Calu3 (cell line): ENCODE data around the gene TENM4. TPM values are rescaled to one million over a fixed set of nuclear protein-coding genes. Genes with fewer than 3 reads are reported as not detected.

ENCODE experiments used
- BruUV-seq: library from RNA; stranded (reverse); fragments of 400-500 nt; replicated peaks from 2 replicates; lab custom pipeline; 2021; lab: Mats Ljungman, UMichigan
- CTCF ChIA-PET: fragments of 300-600 bp; sonication (Branson Sonifier 250); formaldehyde crosslinking; loops from one replicate; lab custom pipeline; 2022; ENCODE audit warnings: antibody characterized with exemption; lab: Charles Lee
- DNase-seq: peaks from one replicate; pipeline ENCODE4 v3.0.0; 2022
- H3K27ac Mint-ChIP-seq: one replicate; pipeline ENCODE4 v1.8.0; 2022; ENCODE audit warnings: mixed read lengths; ENCODE audit not compliant: unreplicated experiment
- H3K27me3 Mint-ChIP-seq: one replicate; pipeline ENCODE4 v1.8.0; 2022; ENCODE audit warnings: mixed read lengths; ENCODE audit not compliant: unreplicated experiment
- H3K36me3 Mint-ChIP-seq: one replicate; pipeline ENCODE4 v1.8.0; 2022; ENCODE audit warnings: mild to moderate bottlenecking, moderate library complexity, mixed read lengths; ENCODE audit not compliant: insufficient read depth, unreplicated experiment
- H3K4me1 Mint-ChIP-seq: one replicate; pipeline ENCODE4 v1.8.0; 2022; ENCODE audit warnings: mild to moderate bottlenecking, low read depth, mixed read lengths; ENCODE audit not compliant: unreplicated experiment
- H3K4me3 Mint-ChIP-seq: one replicate; pipeline ENCODE4 v1.8.0; 2022; ENCODE audit warnings: mild to moderate bottlenecking, low read depth, moderate library complexity, mixed read lengths; ENCODE audit not compliant: unreplicated experiment
- H3K9me3 Mint-ChIP-seq: one replicate; pipeline ENCODE4 v1.8.0; 2022; ENCODE audit warnings: low read depth, mixed read lengths; ENCODE audit not compliant: unreplicated experiment
- intact Hi-C: fragments of 100-400 bp; cut with micrococcal nuclease; formaldehyde crosslinking; loops from one replicate; pipeline ENCODE4 v1.10.0; 2022; ENCODE audit not compliant: unreplicated experiment
- total RNA-seq: library from RNA; stranded (reverse); gene quantifications from 2 replicates; pipeline ENCODE4 v1.2.3, GENCODE V29; 2022
- TF ChIP-seq, protein P1 (sequence below): fragments of 200-600 bp; IDR thresholded peaks from one replicate; pipeline ENCODE4 v1.8.0; 2022; ENCODE audit warnings: antibody characterized with exemption; ENCODE audit not compliant: unreplicated experiment

The TENM4 gene
- total RNA-seq, 1 experiment from 2014 or later = not detected

DNA sequence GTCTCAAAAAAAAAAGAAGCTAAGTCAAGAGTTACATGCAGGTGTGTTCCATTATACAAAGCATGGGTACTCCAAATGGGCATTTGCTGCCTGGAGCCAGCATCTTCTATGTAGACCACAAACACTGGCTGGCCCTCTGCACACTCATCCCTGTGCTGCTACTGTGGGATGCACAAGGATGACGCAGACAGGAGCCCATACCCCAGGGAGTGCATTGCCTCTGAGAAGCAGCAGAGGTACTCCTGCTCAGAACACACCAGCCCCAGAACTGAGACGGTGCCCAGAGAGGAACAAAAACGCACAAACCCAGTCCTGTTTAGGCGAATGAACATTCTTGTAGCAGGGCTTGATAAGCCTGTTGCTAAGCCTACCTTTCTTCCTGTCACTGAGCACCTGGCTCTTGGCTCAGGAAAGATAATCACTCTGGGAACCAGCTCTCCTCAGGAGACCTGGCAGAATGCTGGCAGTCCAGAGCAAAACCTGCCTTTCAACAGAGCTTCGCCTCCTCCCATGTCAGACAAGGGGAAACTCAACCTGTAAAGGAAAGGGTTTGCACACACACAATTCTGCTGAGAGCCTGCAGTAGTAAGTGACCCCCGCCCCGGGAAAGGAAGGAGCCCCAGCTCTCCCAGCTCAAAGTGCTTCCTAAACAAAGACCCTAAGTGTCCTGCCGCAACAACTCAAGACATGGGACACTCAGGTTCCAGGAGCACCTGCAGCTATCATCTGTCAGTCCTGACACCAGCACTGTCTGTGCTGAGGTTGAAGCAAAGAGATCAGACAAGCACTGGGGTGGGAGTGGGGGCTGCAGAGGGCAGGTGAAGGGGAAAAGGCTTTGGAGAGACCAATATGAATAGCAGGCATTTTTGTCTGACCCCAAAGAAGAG, 145.7 kb downstream of the TENM4 start:
- Mint-ChIP-seq H3K27me3 (no peaks in the 10 kb centered on the region), H3K4me1 (no peaks in the 10 kb centered on the region), H3K9me3 (peaks cover 3% of the 10 kb centered on the region), H3K27ac (no peak overlapping the region), H3K36me3 (no peaks in the 10 kb centered on the region), H3K4me3 (no peak overlapping the region)
- TF ChIP-seq, protein P1, sequence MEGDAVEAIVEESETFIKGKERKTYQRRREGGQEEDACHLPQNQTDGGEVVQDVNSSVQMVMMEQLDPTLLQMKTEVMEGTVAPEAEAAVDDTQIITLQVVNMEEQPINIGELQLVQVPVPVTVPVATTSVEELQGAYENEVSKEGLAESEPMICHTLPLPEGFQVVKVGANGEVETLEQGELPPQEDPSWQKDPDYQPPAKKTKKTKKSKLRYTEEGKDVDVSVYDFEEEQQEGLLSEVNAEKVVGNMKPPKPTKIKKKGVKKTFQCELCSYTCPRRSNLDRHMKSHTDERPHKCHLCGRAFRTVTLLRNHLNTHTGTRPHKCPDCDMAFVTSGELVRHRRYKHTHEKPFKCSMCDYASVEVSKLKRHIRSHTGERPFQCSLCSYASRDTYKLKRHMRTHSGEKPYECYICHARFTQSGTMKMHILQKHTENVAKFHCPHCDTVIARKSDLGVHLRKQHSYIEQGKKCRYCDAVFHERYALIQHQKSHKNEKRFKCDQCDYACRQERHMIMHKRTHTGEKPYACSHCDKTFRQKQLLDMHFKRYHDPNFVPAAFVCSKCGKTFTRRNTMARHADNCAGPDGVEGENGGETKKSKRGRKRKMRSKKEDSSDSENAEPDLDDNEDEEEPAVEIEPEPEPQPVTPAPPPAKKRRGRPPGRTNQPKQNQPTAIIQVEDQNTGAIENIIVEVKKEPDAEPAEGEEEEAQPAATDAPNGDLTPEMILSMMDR = no peak
- DNase-seq = no peak
- intact Hi-C loops = no loop called here
- no TSS peak for BruUV-seq
- CTCF ChIA-PET = no interaction called here

DNA sequence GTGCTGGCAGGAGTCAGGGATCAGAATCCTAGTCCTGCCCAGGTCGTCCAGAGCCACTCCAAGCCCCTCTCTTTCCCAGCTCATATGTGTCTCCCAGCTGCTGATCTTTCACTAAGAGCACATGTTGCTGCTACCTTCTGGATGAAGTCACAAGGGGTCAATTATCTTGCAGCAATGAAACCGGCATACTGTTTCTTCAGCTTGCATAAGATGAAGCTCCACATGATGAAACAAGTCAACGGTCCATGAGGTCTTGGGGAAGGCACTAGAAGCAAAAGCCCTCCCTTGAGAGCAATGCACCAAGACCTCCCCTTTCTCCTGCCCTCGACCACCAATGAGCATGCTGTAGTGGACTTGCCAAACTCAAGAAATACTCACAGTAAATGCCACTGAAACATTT, 148.9 kb downstream of the TENM4 start:
- Mint-ChIP-seq H3K4me3 (no peak overlapping the region), H3K4me1 (no peaks in the 10 kb centered on the region), H3K9me3 (peaks cover 5% of the 10 kb centered on the region), H3K27me3 (peaks cover 13% of the 10 kb centered on the region), H3K27ac (no peak overlapping the region), H3K36me3 (no peaks in the 10 kb centered on the region)
- TF ChIP-seq, protein P1 = no peak
- no TSS peak for BruUV-seq
- intact Hi-C loops = no loop called here
- CTCF ChIA-PET = no interaction called here
- no peak for DNase-seq

DNA sequence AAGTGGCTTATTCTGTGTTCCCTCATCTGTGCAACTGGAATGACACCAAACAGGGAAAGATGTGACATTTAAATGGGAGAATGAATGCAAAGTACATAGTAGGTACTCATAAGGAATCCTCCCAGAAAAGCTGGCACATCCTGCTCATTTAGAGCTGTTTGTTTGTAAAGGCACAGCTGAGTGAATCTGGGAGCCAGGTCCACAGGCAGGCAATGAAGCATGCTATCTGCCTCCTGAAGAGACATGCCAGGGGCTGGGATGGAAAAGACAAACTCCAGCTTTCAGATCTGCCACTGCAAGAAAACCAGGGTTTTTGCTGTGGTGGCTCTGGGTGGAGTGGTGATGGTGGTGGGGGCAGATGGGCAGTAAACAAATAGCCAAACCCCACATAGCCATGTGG, 150.1 kb downstream of the TENM4 start:
- Mint-ChIP-seq H3K27me3 (peaks cover 13% of the 10 kb centered on the region), H3K36me3 (no peaks in the 10 kb centered on the region)

DNA sequence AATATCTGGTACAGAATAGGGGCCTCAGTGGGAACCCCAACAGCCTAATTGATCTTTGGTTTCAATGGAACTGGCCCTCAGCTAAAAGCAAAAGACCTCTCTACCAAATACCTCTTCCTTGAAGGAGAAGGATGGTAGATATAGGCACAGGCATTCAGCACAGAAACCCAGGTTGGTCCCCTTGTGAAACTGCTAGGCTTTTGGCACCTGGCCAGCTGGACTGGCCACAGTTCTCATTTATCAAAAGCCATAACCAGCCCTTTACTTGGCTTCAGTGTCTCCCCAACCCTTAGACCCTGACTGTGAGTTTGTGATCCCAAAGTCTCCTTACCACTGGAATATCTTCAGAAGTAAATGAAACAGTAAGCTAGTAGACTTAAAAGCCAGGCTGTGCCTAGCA, 152.9 kb downstream of the TENM4 start:
- peaks cover 13% of the 10 kb centered on the region for H3K27me3 Mint-ChIP-seq
- DNase-seq = no peak
- CTCF ChIA-PET = interaction anchor here (0.7 kb wide), 1 partner anchor 73 kb away, joined by 4 read pairs; no protein-coding TSS in a partner anchor
- H3K4me1 Mint-ChIP-seq = no peaks in the 10 kb centered on the region
- TF ChIP-seq, protein P1 = no peak
- intact Hi-C loops = no loop called here
- peaks cover 2% of the 10 kb centered on the region for H3K9me3 Mint-ChIP-seq
- H3K4me3 Mint-ChIP-seq = no peak overlapping the region
- H3K27ac Mint-ChIP-seq = no peak overlapping the region
- no TSS peak for BruUV-seq
- no peaks in the 10 kb centered on the region for H3K36me3 Mint-ChIP-seq

More for the DNA sequence above, 150.1 kb downstream of the TENM4 start:
- no peak overlapping the region for H3K27ac Mint-ChIP-seq
- H3K4me1 Mint-ChIP-seq = no peaks in the 10 kb centered on the region
- H3K4me3 Mint-ChIP-seq = no peak overlapping the region
- CTCF ChIA-PET = no interaction called here
- TF ChIP-seq, protein P1 = no peak
- intact Hi-C loops = no loop called here
- DNase-seq = no peak
- BruUV-seq = no TSS peak
- H3K9me3 Mint-ChIP-seq = peaks cover 2% of the 10 kb centered on the region
